Effector memory CD4-positive, alpha-beta T cell (primary cell): ENCODE data around the gene TMEM52.
"Not testable (repeated sequence)": the region's sequence is repeated elsewhere in the genome, so short reads cannot be mapped to it uniquely, and the experiment has no call there.

ENCODE experiments used
- DNase-seq, 3 donors: peaks; one replicate each; pipeline ENCODE4 v3.0.0-alpha.2; 2020
- H3K27ac ChIP-seq: 2 replicates; pipeline ENCODE4 v1.7.0; 2013; ENCODE audit warnings: mild to moderate bottlenecking, low read length, moderate library complexity; ENCODE audit not compliant: insufficient read depth, poor library complexity, severe bottlenecking
- H3K27me3 ChIP-seq: replicated peaks from 2 replicates; pipeline ENCODE4 v1.7.0; 2013; ENCODE audit warnings: mild to moderate bottlenecking, low read length; ENCODE audit not compliant: insufficient read depth, control insufficient read depth, poor library complexity, severe bottlenecking
- H3K36me3 ChIP-seq: 2 replicates; pipeline ENCODE4 v1.7.0; 2013; ENCODE audit warnings: mild to moderate bottlenecking, low read length, moderate library complexity; ENCODE audit not compliant: control insufficient read depth, insufficient read depth
- H3K4me1 ChIP-seq: 2 replicates; pipeline ENCODE4 v1.7.0; 2013; ENCODE audit warnings: low read length, mild to moderate bottlenecking; ENCODE audit not compliant: control insufficient read depth, insufficient read depth, poor library complexity, severe bottlenecking
- H3K4me3 ChIP-seq: 2 replicates; pipeline ENCODE4 v1.7.0; 2013; ENCODE audit warnings: low read length, low read depth, mild to moderate bottlenecking; ENCODE audit not compliant: insufficient read depth, poor library complexity, severe bottlenecking
- H3K9me3 ChIP-seq: 2 replicates; pipeline ENCODE4 v1.7.0; 2013; ENCODE audit warnings: mild to moderate bottlenecking, low read length, moderate library complexity; ENCODE audit not compliant: control insufficient read depth

The TMEM52 gene

DNA sequence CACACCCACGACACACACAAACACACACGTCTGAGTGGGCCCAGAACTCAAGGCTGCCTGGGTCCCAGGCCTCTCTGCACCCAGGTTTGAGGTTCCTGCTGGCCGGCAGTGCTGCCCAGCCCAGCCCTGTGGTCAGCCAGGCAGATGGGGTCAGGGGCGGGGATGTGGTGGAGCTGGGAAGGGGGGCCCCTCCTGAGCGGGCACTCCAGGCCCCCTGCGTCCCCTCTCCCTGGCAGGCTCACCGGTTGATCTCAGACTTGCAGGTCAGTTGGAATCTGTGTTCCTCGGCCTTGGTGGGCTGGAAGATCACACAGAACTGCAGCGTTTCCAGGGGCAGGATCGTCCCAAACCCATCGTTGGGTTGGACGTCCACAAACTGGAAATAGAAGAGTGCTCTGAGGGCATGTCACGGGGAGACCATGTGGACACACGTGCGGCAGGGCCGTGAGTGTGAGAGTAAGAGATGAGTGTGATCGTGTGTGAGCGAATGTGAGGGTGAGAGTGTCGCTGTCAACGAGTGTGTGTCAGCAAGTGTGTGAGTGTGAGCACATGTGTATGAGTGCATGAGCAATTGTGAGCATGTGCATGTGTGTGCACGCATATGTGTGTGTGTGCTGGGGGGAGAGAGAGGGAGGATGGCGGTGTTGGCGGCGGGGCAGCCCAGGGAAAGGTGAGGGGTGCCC lies 19.7 kb upstream of the TMEM52 start:
- H3K36me3 ChIP-seq, result no peaks in the 10 kb centered on the region
- H3K27me3 ChIP-seq, result no peaks in the 10 kb centered on the region

DNA sequence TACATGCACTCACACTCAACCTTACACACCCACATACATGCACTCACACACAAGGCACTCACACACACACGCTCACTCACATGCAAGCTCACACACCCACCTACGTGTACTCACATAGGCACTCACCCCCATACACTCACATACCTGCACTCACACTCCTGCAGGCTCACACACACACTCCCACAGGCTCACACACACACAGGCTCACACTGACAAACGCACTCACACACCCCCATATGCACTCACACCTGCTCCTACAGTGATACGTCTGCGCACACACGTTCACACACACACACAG lies 19.1 kb upstream of the TMEM52 start:
- H3K27ac ChIP-seq, result no peak overlapping the region
- no peaks in the 10 kb centered on the region for H3K4me1 ChIP-seq
- H3K9me3 ChIP-seq, result no peaks in the 10 kb centered on the region
- H3K36me3 ChIP-seq, result no peaks in the 10 kb centered on the region
- H3K4me3 ChIP-seq, result no peak overlapping the region
- no peaks in the 10 kb centered on the region for H3K27me3 ChIP-seq
- no peak for DNase-seq

More for the DNA sequence above, 19.7 kb upstream of the TMEM52 start:
- Histone ChIP-seq H3K4me3 (no peak overlapping the region), H3K4me1 (no peaks in the 10 kb centered on the region), H3K27ac (no peak overlapping the region), H3K9me3 (no peaks in the 10 kb centered on the region)
- DNase-seq, result no peak

DNA sequence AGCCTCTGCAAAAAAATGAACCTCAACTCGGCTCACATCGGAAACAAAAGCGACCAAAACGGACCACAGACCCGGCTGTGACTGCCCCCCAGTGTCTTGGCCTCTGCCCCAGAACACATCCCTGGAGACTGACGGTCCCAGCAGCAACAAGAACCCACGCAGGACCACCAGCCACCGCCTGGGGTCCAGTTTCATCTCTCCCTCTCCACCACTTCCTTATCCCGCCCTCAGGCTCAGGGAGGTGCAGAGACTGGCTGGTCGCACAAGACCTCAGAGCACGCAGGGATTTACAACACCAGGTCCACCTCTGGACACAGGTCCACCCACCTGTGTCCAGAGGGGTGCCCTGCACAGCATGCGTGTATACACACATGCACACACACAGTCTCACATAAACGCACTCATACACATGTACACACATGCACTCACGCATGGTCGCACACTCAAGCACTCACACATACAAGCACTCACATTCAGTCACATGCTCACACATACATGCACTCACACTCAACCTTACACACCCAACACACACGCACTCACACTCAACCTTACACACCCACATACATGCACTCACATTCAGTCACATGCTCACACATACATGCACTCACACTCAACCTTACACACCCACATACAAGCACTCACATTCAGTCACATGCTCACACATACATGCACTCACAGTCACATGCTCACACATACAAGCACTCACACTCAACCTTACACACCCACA lies 18.6 kb upstream of the TMEM52 start:
- Histone ChIP-seq H3K27me3 (no peaks in the 10 kb centered on the region), H3K27ac (no peak overlapping the region), H3K4me1 (no peaks in the 10 kb centered on the region), H3K9me3 (no peaks in the 10 kb centered on the region), H3K36me3 (no peaks in the 10 kb centered on the region), H3K4me3 (no peak overlapping the region)
- no peak for DNase-seq

DNA sequence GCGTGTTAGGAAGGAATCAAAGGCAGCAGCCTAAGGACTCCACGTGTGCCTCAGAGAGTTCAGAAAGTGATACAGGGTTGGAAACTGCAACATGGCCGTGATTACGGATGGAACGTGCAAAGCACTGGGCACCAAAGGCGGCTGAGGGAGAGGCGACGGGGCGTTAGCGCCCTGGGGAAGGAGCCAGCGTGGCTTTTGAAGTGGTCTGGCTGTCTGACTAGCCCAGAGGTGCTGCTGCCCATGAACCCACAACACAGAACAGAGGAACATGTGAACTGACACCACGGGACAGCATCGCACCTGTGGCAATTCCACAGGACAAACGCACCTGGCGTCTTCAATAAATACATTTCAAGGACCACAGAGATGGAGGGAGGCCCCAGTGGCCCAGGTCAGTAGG lies 18.0 kb upstream of the TMEM52 start:
- DNase-seq, result no peak
- H3K27me3 ChIP-seq, result no peaks in the 10 kb centered on the region
- no peak overlapping the region for H3K4me3 ChIP-seq
- no peaks in the 10 kb centered on the region for H3K9me3 ChIP-seq
- H3K27ac ChIP-seq, result no peak overlapping the region
- no peaks in the 10 kb centered on the region for H3K4me1 ChIP-seq
- H3K36me3 ChIP-seq, result no peaks in the 10 kb centered on the region

DNA sequence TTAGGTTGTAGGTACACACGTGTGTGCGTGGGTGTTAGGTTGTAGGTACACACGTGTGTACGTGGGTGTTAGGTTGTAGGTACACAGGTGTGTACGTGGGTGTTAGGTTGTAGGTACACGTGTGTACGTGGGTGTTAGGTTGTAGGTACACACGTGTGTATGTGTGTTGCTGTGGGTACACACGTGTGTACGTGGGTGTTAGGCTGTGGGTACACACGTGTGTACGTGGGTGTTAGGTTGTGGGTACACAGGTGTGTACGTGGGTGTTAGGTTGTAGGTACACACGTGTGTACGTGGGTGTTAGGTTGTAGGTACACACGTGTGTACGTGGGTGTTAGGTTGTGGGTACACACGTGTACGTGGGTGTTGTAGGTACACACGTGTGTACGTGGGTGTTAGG lies 15.8 kb upstream of the TMEM52 start:
- not testable (repeated sequence) for H3K9me3 ChIP-seq, H3K27me3 ChIP-seq, H3K4me1 ChIP-seq, H3K27ac ChIP-seq, H3K36me3 ChIP-seq, H3K4me3 ChIP-seq, DNase-seq

DNA sequence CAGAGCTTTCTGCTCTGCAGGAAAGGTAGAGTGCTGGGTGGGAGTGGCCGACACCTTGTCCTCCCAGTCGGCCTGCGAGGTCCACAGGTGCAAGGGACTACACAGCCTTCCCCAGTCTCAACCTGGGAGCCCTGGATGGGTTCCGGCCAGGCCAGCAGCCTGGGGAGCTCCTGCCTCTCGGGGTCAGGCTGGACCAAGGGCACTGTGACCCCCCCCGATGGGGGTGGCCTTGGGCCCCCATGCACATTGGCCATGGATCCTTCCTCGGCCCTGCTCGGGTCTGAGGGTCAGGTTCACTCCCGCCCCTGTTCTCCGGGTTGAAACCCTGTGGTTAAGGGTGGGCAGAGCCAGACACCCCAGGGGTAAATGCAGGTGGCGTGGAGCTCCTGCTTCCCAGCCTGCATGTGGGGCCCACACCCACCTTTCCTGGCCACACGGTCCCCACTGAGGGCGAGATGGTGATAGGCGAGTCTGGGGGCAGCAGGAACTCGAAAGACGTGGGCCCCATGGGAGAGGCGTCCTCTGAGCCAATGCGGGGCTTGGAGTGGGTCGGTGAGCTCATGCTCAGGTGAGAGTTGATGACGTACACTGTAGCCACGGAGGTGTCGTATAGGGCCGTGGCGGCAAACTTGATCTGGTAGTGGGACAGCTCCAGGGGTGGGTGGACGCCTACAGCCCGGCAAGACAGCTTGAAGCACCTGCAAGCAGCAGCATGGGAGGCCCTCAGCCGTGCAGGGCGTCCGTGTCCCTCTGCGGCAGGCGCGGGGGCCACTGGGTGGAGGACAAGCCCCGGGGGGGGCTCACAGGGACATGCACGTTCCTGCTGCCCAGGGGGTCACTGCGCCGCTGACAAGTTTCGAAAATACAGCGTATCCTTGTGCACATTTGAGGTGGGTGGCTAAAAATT lies 10.8 kb upstream of the TMEM52 start:
- no peaks in the 10 kb centered on the region for H3K4me1 ChIP-seq
- no peak overlapping the region for H3K27ac ChIP-seq
- H3K36me3 ChIP-seq, result no peaks in the 10 kb centered on the region
- no peak overlapping the region for H3K4me3 ChIP-seq
- H3K9me3 ChIP-seq, result no peaks in the 10 kb centered on the region
- no peaks in the 10 kb centered on the region for H3K27me3 ChIP-seq
- DNase-seq, result no peak

DNA sequence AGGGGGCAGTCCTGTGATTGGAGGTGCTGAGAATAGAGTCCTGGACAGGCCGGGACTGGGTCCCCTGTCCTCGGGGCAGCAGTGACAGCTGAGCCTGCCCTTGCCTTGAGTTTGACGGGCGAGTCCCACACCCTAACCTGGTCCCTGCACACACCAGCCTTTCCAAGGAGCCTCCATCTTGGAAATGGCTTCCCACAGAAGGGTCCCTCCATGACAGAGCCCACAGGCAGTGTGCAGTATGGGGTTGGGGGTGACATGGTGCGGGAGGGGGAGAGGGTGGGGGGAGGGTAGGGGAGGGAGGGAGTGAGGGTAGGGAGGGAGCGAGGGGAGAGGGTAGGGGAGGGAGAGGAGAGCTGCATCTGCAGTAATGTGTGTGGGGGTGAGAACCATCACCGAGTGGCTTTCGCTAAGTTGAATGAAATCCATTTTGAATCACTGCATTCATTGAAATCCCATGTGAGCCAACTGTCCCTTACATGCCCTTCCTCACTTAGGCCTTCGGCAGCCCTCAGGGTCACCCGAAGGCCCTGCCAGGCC lies 10.1 kb upstream of the TMEM52 start:
- Histone ChIP-seq H3K27ac (no peak overlapping the region), H3K4me1 (no peaks in the 10 kb centered on the region), H3K9me3 (no peaks in the 10 kb centered on the region), H3K36me3 (no peaks in the 10 kb centered on the region), H3K27me3 (no peaks in the 10 kb centered on the region), H3K4me3 (no peak overlapping the region)
- no peak for DNase-seq

DNA sequence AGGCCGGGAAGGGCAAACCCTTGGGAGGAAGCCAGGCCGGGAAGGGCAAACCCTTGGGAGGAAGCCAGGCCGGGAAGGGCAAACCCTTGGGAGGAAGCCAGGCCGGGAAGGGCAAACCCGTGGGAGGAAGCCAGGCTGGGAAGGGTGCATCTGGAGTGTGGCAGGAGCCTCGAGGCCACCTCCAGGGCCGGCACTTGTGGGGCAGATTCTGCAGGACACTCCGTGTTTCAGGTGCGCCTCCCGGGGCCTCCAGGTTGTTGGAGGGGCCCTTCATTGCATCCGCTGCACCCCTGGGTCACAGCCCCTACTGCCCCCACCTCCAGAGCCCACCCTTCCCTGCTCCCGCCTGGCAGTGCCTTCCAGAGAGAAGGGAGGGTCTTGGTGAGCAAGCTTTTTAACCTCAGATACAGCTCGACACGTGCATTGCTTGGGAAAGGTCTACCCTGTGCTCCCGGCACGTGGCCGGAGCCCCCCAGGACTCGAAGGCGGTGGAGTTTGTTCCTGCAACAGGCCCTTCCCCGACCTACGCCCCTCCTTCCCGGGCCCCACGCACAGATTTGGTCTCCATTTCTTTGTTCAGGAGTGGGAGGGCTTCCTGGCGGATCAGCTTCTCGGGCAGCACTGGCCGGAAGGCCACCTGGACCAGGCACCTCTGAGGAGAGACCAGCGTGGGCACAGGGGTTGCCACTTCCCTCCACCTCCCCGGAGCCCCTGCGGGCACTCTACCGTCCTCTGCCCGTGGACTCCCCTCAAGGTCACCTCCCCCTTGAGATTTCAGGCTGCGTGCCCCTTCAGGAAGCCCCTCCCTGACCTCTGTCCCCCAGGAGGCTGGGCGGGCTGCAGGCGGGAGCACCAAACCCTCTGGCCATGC lies 9.4 kb upstream of the TMEM52 start:
- no peak for DNase-seq
- H3K27me3 ChIP-seq, result no peaks in the 10 kb centered on the region
- H3K9me3 ChIP-seq, result no peaks in the 10 kb centered on the region
- H3K4me3 ChIP-seq, result no peak overlapping the region
- H3K36me3 ChIP-seq, result no peaks in the 10 kb centered on the region
- no peak overlapping the region for H3K27ac ChIP-seq
- no peaks in the 10 kb centered on the region for H3K4me1 ChIP-seq

DNA sequence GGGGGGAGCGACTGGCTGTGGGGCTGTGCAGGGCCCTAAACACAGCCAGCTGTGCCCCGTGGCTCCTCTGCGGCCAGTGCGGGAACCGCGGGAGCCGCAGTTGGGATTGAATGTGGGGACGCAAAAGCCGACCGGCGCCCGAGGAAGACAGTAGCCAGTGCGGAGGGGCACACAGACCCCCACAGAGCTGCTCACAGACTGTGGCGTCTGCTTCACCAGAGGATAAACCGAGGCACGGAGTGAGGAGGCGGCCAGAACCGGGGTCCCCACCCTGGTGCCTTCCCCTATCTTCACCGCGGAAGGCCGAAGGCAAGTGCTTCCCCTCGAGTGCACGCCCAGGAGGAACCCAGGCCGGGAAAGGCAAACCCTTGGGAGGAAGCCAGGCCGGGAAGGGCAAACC lies 8.7 kb upstream of the TMEM52 start:
- no peak overlapping the region for H3K4me3 ChIP-seq
- DNase-seq, result no peak

More for the DNA sequence above, 8.7 kb upstream of the TMEM52 start:
- no peaks in the 10 kb centered on the region for H3K4me1 ChIP-seq
- no peaks in the 10 kb centered on the region for H3K9me3 ChIP-seq
- no peak overlapping the region for H3K27ac ChIP-seq
- no peaks in the 10 kb centered on the region for H3K27me3 ChIP-seq
- H3K36me3 ChIP-seq, result no peaks in the 10 kb centered on the region
